ENCODE data around the gene NPEPPS.

The NPEPPS gene

DNA sequence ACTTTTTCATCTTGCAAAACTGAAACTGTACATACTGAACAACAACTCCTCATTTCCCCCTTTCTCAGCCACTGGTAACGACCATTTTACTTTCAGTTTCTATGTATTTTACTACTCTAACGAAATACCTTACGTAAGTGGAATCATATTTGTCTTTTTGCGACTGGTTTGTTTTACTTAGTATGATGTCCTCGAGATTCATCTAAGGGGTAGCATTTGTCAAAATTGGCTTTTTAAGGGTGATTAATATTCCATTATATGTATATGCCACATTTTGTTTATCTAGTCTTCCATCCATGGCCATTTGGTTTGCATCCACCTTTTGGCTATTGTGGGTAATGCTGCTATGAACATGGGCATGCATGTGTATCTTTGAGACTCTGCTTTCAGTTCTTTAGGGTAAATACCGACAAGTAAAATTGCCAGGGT, 129.2 kb downstream of the NPEPPS start:
- Histone ChIP-seq H3K9me3 (ENCODE audit: control insufficient read depth, low read length) (no peaks in the 10 kb centered on the region), H3K9ac (ENCODE audit: low read length) (no peak overlapping the region), H3K4me3 (ENCODE audit: low read length) (no peak overlapping the region), H3K4me1 (ENCODE audit: control insufficient read depth, insufficient read depth, low read length) (no peaks in the 10 kb centered on the region), H3K36me3 (ENCODE audit: control insufficient read depth, insufficient read depth, low read length) (peaks cover 34% of the 10 kb centered on the region), H3K27me3 (ENCODE audit: control insufficient read depth, insufficient read depth, low read length) (no peaks in the 10 kb centered on the region)

DNA sequence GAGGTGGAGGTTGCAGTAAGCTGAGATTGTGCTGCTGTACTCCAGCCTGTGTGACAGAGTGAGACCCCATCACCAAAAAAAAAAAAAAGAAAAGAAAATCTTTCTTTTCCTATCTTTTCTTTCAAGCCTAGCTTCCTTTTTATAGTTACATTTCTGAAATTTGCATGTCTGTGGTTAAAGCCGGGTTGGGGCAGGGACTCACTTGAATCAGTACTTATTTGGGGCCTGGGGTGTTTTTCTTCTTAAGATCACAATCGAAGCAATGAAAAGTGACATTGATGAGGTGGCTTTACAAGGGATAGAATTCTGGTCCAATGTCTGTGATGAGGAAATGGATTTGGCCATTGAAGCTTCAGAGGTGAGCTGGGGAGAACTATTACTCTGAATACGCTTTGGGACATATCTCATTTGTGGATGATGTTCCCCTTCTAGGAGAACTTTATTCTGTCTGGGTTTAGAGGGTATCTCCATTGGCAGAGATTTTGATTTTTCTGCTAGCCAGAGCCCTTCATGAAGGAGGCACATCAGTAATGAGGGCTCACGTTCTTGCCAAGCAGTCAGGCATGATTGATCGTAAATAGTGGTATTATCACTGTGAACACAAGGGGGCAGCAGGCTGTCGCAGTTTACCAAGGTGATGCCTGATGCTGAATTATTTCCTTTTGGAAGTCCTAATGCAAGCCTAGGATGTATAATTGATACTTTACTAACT, 133.2 kb downstream of the NPEPPS start:
- H3K27me3 ChIP-seq (ENCODE audit: control insufficient read depth, insufficient read depth, low read length): no peaks in the 10 kb centered on the region
- H3K9ac ChIP-seq (ENCODE audit: low read length): no peak overlapping the region
- H3K4me3 ChIP-seq (ENCODE audit: low read length): no peak overlapping the region
- no peaks in the 10 kb centered on the region for H3K9me3 ChIP-seq (ENCODE audit: control insufficient read depth, low read length)
- peaks cover 12% of the 10 kb centered on the region for H3K36me3 ChIP-seq (ENCODE audit: control insufficient read depth, insufficient read depth, low read length)
- no peaks in the 10 kb centered on the region for H3K4me1 ChIP-seq (ENCODE audit: control insufficient read depth, insufficient read depth, low read length)

DNA sequence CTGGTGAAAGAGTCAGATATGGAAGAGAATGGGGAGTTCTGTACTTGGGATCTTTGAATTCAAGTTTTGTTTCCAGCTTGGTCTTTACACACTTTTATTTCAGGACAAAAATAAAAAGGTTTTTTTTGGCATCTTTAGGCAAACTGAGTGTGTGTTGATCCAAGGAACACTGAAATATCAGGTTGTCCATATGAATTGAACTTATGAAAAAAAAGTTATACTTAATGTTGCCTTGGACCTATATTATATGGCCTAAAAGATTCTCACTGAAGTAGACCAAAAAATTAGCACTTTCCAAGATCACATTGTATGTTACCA, 133.7 kb downstream of the NPEPPS start:
- Histone ChIP-seq H3K9ac (ENCODE audit: low read length) (no peak overlapping the region), H3K27me3 (ENCODE audit: control insufficient read depth, insufficient read depth, low read length) (no peaks in the 10 kb centered on the region), H3K4me1 (ENCODE audit: control insufficient read depth, insufficient read depth, low read length) (no peaks in the 10 kb centered on the region), H3K36me3 (ENCODE audit: control insufficient read depth, insufficient read depth, low read length) (peaks cover 12% of the 10 kb centered on the region), H3K4me3 (ENCODE audit: low read length) (no peak overlapping the region), H3K9me3 (ENCODE audit: control insufficient read depth, low read length) (no peaks in the 10 kb centered on the region)

- Histone ChIP-seq H3K27me3 (ENCODE audit: control insufficient read depth, insufficient read depth, low read length) (no peaks in the 10 kb centered on the region), H3K9ac (ENCODE audit: low read length) (no peak overlapping the region), H3K4me1 (ENCODE audit: control insufficient read depth, insufficient read depth, low read length) (no peaks in the 10 kb centered on the region), H3K36me3 (ENCODE audit: control insufficient read depth, insufficient read depth, low read length) (peaks cover 7% of the 10 kb centered on the region), H3K9me3 (ENCODE audit: control insufficient read depth, low read length) (no peaks in the 10 kb centered on the region), H3K4me3 (ENCODE audit: low read length) (no peak overlapping the region)
Observed at GRCh38 chr17:47665655-47666054, 134.7 kb downstream of the NPEPPS start.

- H3K4me1 ChIP-seq (ENCODE audit: control insufficient read depth, insufficient read depth, low read length): no peaks in the 10 kb centered on the region
- peaks cover 6% of the 10 kb centered on the region for H3K36me3 ChIP-seq (ENCODE audit: control insufficient read depth, insufficient read depth, low read length)
- H3K4me3 ChIP-seq (ENCODE audit: low read length): no peak overlapping the region
- H3K9ac ChIP-seq (ENCODE audit: low read length): no peak overlapping the region
- no peaks in the 10 kb centered on the region for H3K27me3 ChIP-seq (ENCODE audit: control insufficient read depth, insufficient read depth, low read length)
- H3K9me3 ChIP-seq (ENCODE audit: control insufficient read depth, low read length): no peaks in the 10 kb centered on the region
Observed at GRCh38 chr17:47669081-47669480, 138.2 kb downstream of the NPEPPS start.

GRCh38 chr17:47670064-47670463, 139.2 kb downstream of the NPEPPS start:
- Histone ChIP-seq H3K9me3 (ENCODE audit: control insufficient read depth, low read length) (no peaks in the 10 kb centered on the region), H3K27me3 (ENCODE audit: control insufficient read depth, insufficient read depth, low read length) (no peaks in the 10 kb centered on the region), H3K4me3 (ENCODE audit: low read length) (no peak overlapping the region), H3K36me3 (ENCODE audit: control insufficient read depth, insufficient read depth, low read length) (peaks cover 2% of the 10 kb centered on the region), H3K4me1 (ENCODE audit: control insufficient read depth, insufficient read depth, low read length) (no peaks in the 10 kb centered on the region), H3K9ac (ENCODE audit: low read length) (no peak overlapping the region)
